PFSK-1 (cell line): Measurements from ENCODE around the gene ZNF594.

Experiments used
- FOXP2 ChIP-seq: optimal IDR thresholded peaks from 2 replicates; pipeline ENCODE3; 2011; ENCODE audit warnings: borderline replicate concordance, control low read depth, inconsistent platforms; ENCODE audit not compliant: insufficient read depth; ENCODE audit errors: extremely low read length, extremely low read depth
- POLR2AphosphoS5 ChIP-seq: IDR thresholded peaks from 2 replicates; pipeline ENCODE4 v1.6.1; 2012; ENCODE audit warnings: low read depth, mild to moderate bottlenecking, control low read depth, low read length, moderate library complexity
- REST ChIP-seq, 2 experiments: IDR thresholded peaks; 2 replicates each; pipeline versions ENCODE4 v1.6.1 to v1.8.0; 2011 to 2012; ENCODE audit warnings: low read depth in 2 of 2, low read length in 2 of 2, control low read depth in 1 of 2, inconsistent platforms in 1 of 2, mild to moderate bottlenecking in 1 of 2, moderate library complexity in 1 of 2; ENCODE audit not compliant: insufficient read depth in 1 of 2
- SIN3A ChIP-seq: IDR thresholded peaks from 2 replicates; pipeline ENCODE4 v1.6.1; 2012; ENCODE audit warnings: mild to moderate bottlenecking, low read length, moderate library complexity, borderline replicate concordance; ENCODE audit not compliant: insufficient read depth
- TAF1 ChIP-seq: IDR thresholded peaks from 2 replicates; pipeline ENCODE4 v1.6.1; 2012; ENCODE audit warnings: low read length, control low read depth, borderline replicate concordance; ENCODE audit not compliant: insufficient read depth

The ZNF594 gene

GRCh38 chr17:5203908-5204294, 12.2 kb upstream of the ZNF594 start:
- no peak for TF ChIP-seq FOXP2
- no peak for TF ChIP-seq REST (IDR thresholded peaks at IDR 0.05; ENCODE audit: insufficient read depth in 1 of 2, low read depth in 2 of 2, low read length in 2 of 2)
- no peak for TF ChIP-seq POLR2AphosphoS5
- TF ChIP-seq SIN3A = no peak
- no peak for TF ChIP-seq TAF1

- TF ChIP-seq TAF1 (no peak), FOXP2 (no peak), POLR2AphosphoS5 (no peak), SIN3A (no peak), REST (IDR thresholded peaks at IDR 0.05; ENCODE audit: insufficient read depth in 1 of 2, low read depth in 2 of 2, low read length in 2 of 2) (no peak)
Observed at GRCh38 chr17:5203178-5203907, 11.7 kb upstream of the ZNF594 start.

GRCh38 chr17:5201011-5201410, 9.3 kb upstream of the ZNF594 start:
- TF ChIP-seq POLR2AphosphoS5 (no peak), TAF1 (no peak), FOXP2 (no peak)

- TF ChIP-seq FOXP2 = no peak
Observed at GRCh38 chr17:5200360-5200759, 8.7 kb upstream of the ZNF594 start.

GRCh38 chr17:5198472-5198871, 6.8 kb upstream of the ZNF594 start:
- TF ChIP-seq SIN3A = no peak
- no peak for TF ChIP-seq TAF1
- TF ChIP-seq FOXP2 = no peak
- no peak for TF ChIP-seq REST (IDR thresholded peaks at IDR 0.05; ENCODE audit: insufficient read depth in 1 of 2, low read depth in 2 of 2, low read length in 2 of 2)
- no peak for TF ChIP-seq POLR2AphosphoS5

- TF ChIP-seq POLR2AphosphoS5 (no peak), REST (IDR thresholded peaks at IDR 0.05; ENCODE audit: insufficient read depth in 1 of 2, low read depth in 2 of 2, low read length in 2 of 2) (no peak), TAF1 (no peak), FOXP2 (no peak), SIN3A (no peak)
Observed at GRCh38 chr17:5194346-5194745, 2.7 kb upstream of the ZNF594 start.
